Activated gamma-delta T cell treated with Interleukin-2 at 50 U/mL for 16 hours (primary cell): Measurements from ENCODE around the gene NTNG2.
A peak's percentile ranks its signal among the peaks of the same experiment; 100 is the strongest.
"Not testable (repeated sequence)": the region's sequence is repeated elsewhere in the genome, so short reads cannot be mapped to it uniquely, and the experiment has no call there.

ENCODE experiments used
- DNase-seq: peaks from one replicate; pipeline ENCODE4 v3.0.0-alpha.2; 2020

NTNG2 gene, protein sequence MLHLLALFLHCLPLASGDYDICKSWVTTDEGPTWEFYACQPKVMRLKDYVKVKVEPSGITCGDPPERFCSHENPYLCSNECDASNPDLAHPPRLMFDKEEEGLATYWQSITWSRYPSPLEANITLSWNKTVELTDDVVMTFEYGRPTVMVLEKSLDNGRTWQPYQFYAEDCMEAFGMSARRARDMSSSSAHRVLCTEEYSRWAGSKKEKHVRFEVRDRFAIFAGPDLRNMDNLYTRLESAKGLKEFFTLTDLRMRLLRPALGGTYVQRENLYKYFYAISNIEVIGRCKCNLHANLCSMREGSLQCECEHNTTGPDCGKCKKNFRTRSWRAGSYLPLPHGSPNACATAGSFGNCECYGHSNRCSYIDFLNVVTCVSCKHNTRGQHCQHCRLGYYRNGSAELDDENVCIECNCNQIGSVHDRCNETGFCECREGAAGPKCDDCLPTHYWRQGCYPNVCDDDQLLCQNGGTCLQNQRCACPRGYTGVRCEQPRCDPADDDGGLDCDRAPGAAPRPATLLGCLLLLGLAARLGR

DNA sequence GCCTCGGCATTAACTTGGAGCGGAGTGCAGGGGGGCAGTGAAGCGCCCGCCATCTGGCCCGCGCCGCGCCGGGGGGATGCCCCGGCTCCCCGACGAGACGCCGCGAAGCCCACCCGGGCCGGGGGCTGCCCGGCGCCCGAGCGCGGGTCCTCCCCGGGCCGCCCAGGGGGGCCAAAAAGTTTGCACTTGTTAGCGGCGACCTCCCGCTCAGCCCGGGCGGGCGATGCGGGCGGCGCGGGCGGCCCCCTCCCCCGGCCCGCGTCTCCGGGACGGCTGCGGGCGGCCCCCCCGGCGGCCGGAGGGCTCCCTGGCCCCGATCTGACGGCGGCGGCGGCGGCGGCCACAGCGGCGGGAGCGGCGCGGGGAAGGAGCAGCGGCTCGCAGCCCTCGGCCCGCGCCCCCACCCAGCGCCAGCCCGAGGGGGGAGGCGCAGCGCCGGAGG lies at the start of gene NTNG2:
Gene NTNG2, plus strand, starts transcription at position 316 of the 442 bp plus-strand sequence. CDS start 4,774 bp downstream, outside the sequence.
- no peak for DNase-seq

GRCh38 chr9:132114102-132114707 lies 47.7 kb upstream of the NTNG2 start:
- DNase-seq = peak; percentile 26

- no peak for DNase-seq
Observed at GRCh38 chr9:132116583-132116982, 45.3 kb upstream of the NTNG2 start.

DNA sequence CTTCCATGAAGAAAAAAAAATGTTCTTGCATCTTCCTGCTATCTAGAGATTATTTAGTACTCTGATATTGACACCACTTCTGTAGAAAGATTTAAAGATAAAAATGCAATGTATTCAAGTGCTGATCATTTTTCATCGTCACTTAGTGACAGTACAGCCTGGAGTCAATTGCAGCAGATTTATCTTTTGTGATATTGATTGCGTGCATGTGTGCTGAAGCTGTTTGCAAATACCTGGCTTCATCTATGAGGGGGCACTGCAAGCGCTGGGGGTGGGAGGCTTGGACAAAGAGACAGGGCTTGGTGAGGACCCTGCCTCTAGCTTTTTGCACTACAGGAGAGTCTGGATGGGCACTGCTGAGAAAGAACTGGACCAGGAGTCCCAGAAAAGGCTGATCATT lies 44.2 kb upstream of the NTNG2 start:
- no peak for DNase-seq

DNA sequence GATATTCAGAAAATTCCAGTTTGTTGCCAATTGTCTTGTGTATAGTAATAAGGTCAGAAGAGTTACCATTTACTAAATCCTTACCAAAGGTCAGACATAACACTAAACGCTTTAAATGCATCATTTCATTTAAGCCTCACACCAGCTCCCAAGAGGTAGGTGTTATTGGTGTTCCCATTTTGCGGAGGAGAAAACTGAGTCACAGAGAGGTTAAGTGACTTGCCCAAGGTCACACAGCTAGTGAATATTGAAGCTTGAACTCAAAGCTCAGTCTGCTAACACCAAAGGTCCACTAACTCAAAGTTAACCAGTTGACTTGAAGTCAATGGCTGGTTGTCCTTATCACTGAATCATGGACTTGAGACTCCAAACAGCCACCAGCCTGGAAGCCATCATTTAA lies 40.8 kb upstream of the NTNG2 start:
- no peak for DNase-seq

GRCh38 chr9:132124800-132125199 lies 37.1 kb upstream of the NTNG2 start:
- no peak for DNase-seq

GRCh38 chr9:132125361-132125760 lies 36.5 kb upstream of the NTNG2 start:
- no peak for DNase-seq

GRCh38 chr9:132125944-132126679 lies 35.7 kb upstream of the NTNG2 start:
- no peak for DNase-seq

GRCh38 chr9:132126680-132127236 lies 35.1 kb upstream of the NTNG2 start:
- DNase-seq = no peak

- no peak for DNase-seq
Observed at GRCh38 chr9:132127888-132128534, 33.8 kb upstream of the NTNG2 start.

GRCh38 chr9:132129535-132129934 lies 32.3 kb upstream of the NTNG2 start:
- no peak for DNase-seq

DNA sequence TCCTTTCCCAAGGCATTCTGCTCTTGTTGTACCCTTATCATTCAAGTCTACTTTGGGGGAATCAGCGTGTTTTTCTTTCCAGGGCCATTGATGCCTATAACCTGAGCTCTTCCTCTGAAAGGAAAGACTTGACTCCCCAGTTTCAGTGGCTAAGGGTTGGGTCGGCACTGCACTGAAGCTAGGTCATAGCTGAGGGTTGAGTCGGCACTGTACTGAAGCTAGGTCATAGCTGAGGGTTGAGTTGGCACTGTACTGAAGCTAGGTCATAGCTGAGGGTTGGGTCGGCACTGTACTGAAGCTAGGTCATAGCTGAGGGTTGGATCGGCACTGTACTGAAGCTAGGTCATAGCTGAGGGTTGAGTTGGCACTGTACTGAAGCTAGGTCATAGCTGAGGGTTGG lies 27.8 kb upstream of the NTNG2 start:
- DNase-seq = not testable (repeated sequence)

- no peak for DNase-seq
Observed at GRCh38 chr9:132135456-132135855, 26.4 kb upstream of the NTNG2 start.

GRCh38 chr9:132136151-132136780 lies 25.6 kb upstream of the NTNG2 start:
- no peak for DNase-seq

DNA sequence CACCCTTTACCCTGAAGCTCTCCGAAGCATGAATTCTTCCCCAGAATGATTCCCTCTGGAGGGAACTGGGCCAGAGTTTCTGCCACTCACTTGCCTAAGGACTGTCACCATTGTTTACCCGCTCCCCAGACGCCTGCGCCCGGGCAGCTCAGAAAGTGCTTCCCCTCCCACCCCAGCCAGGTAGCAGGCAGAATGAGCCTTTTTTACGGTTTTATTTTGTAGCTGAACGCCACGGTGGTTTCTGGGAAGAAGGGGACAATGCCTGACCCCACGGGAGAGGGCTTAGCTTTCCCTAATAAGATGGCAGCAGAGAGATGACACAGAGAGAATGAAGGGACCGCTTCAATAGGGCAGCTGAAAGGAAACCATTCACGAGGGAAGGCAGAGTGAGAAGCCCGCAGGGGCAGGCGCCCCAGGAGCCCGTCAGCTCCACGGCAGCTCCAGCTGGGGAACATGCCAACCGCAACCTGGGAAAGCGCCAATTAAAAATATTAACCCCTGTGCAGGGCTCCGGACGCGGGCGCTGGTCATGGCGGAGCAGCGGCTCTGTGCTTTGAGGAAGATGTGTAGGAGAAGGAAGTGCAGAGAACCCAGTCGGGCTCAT lies 20.4 kb upstream of the NTNG2 start:
- DNase-seq = no peak

DNA sequence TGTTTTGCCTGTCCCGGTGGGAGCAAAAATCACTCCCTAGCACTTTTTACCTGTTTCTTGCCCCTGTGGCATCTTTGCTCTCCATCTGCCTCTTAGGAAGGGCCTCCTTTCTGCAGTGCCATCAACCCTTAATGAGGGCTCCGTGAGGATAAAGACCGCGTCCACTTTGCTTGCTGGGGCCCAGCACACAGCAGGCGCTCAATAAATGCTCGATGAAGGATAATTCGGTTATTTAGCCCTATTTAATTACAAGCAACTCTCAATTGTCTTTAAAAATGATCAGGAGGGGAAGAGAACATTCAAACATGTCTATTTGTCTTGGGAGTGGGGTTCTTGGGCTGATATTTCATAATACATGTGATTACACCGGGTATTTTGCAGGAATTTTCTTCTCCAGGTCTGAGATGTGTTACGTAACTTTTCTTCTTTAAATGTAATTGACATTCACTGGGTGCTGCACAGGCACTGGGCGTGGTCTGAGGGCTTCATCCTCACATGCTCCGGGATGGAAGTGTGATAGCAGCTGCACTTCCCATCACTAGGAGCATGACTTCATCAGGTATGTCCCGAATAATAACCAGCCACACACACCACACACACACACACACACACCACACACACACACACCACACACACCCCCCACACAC lies 19.8 kb upstream of the NTNG2 start:
- DNase-seq = no peak

GRCh38 chr9:132142924-132143323 lies 18.9 kb upstream of the NTNG2 start:
- no peak for DNase-seq

DNA sequence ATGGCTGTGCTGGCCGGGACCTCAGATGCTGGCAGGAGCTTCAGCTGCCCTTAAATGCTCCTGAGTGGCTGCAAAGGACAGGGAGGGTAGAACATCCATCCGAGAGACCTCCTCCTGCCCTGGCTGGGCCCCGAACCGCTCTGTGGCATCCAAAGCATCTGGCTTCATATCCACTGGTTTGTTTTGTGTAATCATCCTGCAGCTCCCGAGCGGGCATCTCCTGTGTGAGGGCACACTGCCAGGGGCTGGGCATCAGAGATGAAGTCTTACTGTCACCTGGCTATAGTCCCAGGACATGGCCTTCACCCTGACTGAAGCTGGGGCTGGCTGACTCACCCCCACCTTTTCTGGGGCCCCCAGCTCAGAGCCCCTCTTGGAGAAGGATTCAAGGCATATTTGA lies 18.5 kb upstream of the NTNG2 start:
- no peak for DNase-seq

- DNase-seq = no peak
Observed at GRCh38 chr9:132144708-132145365, 17.0 kb upstream of the NTNG2 start.

GRCh38 chr9:132146039-132146438 lies 15.8 kb upstream of the NTNG2 start:
- no peak for DNase-seq

GRCh38 chr9:132146575-132146974 lies 15.3 kb upstream of the NTNG2 start:
- no peak for DNase-seq
